ENCODE results near the gene RPS6KA5. TPM values are rescaled to one million over a fixed set of nuclear protein-coding genes. Genes with fewer than 3 reads are reported as not detected.

The RPS6KA5 gene
- total and polyA plus RNA-seq, 10 donors, result 1.4 to 17.8 (median 8.5) TPM

DNA sequence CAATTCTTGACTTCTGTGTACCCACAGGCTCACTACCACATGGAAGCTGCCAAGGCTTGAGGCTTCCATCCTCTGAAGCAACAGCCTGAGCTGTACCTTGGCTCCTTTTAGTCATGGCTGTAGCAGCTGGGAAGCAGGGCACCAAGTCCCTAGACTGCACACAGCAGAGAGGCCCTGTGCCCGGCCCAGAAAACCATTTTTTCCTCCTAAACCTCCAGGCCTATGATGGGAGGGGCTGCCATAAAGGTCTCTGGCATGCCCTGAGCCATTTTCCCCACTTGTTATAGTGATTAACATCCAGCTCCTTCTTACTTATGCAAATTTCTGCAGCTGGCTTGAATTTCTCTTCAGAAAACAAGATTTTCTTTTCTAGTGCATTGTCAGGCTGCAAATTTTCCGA is 121.8 kb downstream of the RPS6KA5 start:
- no peak for TF ChIP-seq CTCF (IDR thresholded peaks at IDR 0.05 in 8 of 11, conservative IDR thresholded peaks at IDR 0.05 in 3 of 11)
- no peak for TF ChIP-seq POLR2AphosphoS5 (IDR thresholded peaks at IDR 0.05)
- TF ChIP-seq POLR2A (IDR thresholded peaks at IDR 0.05), result no peak
- WGBS, 5 donors, result 91 to 98% (median 94%) methylated on average over 2 of the region's 2 CpGs
- intact Hi-C loops (cut with DNase I; ENCODE audit: low total_unique reads), result no loop called here
- peaks cover 0 to 33% (median 30%) of the 10 kb centered on the region in 8 donors for H3K9me3 ChIP-seq
- no peak overlapping the region for H3K27ac ChIP-seq
- no peaks in the 10 kb centered on the region for H3K27me3 ChIP-seq (replicated peaks in 1 of 7)
- H3K4me1 ChIP-seq, result no peaks in the 10 kb centered on the region
- peaks cover 2 to 64% (median 29%) of the 10 kb centered on the region in 6 donors for H3K36me3 ChIP-seq
- no peak for DNase-seq
- no peak overlapping the region for H3K4me3 ChIP-seq

- H3K9me3 ChIP-seq, result peaks cover 0 to 33% (median 30%) of the 10 kb centered on the region in 8 donors
- peaks cover 2 to 49% (median 26%) of the 10 kb centered on the region in 6 donors for H3K36me3 ChIP-seq
- no peaks in the 10 kb centered on the region for H3K27me3 ChIP-seq (replicated peaks in 1 of 7)
- H3K27ac ChIP-seq, result no peak overlapping the region
- no peak overlapping the region for H3K4me3 ChIP-seq
- WGBS, 5 donors, result 88 to 99% (median 97%) methylated on average over 3 of the region's 3 CpGs
- intact Hi-C loops (cut with DNase I; ENCODE audit: low total_unique reads), result no loop called here
- H3K4me1 ChIP-seq, result no peaks in the 10 kb centered on the region
- DNase-seq, result no peak
- no peak for TF ChIP-seq CTCF (IDR thresholded peaks at IDR 0.05 in 8 of 11, conservative IDR thresholded peaks at IDR 0.05 in 3 of 11)
- no peak for TF ChIP-seq POLR2A (IDR thresholded peaks at IDR 0.05)
- no peak for TF ChIP-seq POLR2AphosphoS5 (IDR thresholded peaks at IDR 0.05)
These were observed 123.5 kb downstream of the RPS6KA5 start for GRCh38 chr14:90936757-90937440.

- H3K27me3 ChIP-seq (replicated peaks in 1 of 7), result no peaks in the 10 kb centered on the region
- peaks cover 0 to 12% (median 0%) of the 10 kb centered on the region in 6 donors for H3K36me3 ChIP-seq
- TF ChIP-seq POLR2A (IDR thresholded peaks at IDR 0.05) (no peak), POLR2AphosphoS5 (IDR thresholded peaks at IDR 0.05) (no peak), CTCF (IDR thresholded peaks at IDR 0.05 in 8 of 11, conservative IDR thresholded peaks at IDR 0.05 in 3 of 11) (no peak)
- WGBS, 5 donors, result 84 to 90% (median 86%) methylated on average over 4 of the region's 4 CpGs
- no peaks in the 10 kb centered on the region for H3K9me3 ChIP-seq
- intact Hi-C loops (cut with DNase I; ENCODE audit: low total_unique reads), result no loop called here
- no peak for DNase-seq
- no peak overlapping the region for H3K27ac ChIP-seq
- no peak overlapping the region for H3K4me3 ChIP-seq
- H3K4me1 ChIP-seq, result no peaks in the 10 kb centered on the region
These were observed 135.7 kb downstream of the RPS6KA5 start for GRCh38 chr14:90924621-90925340.

- no peak for TF ChIP-seq POLR2AphosphoS5 (IDR thresholded peaks at IDR 0.05)
- Histone ChIP-seq H3K4me3 (no peak overlapping the region), H3K36me3 (peaks cover 0 to 34% (median 0%) of the 10 kb centered on the region in 6 donors), H3K9me3 (no peaks in the 10 kb centered on the region), H3K4me1 (no peaks in the 10 kb centered on the region), H3K27me3 (replicated peaks in 1 of 7) (no peaks in the 10 kb centered on the region), H3K27ac (no peak overlapping the region)
- no peak for DNase-seq
- intact Hi-C loops (cut with DNase I; ENCODE audit: low total_unique reads), result no loop called here
- WGBS, 5 donors, result 93 to 97% (median 96%) methylated on average over 4 of the region's 4 CpGs
These were observed 138.3 kb downstream of the RPS6KA5 start for GRCh38 chr14:90922141-90922540.
